ENCODE results near the gene ZMPSTE24.
"Not testable (repeated sequence)": the region's sequence is repeated elsewhere in the genome, so short reads cannot be mapped to it uniquely, and the experiment has no call there.

Gene ZMPSTE24

DNA sequence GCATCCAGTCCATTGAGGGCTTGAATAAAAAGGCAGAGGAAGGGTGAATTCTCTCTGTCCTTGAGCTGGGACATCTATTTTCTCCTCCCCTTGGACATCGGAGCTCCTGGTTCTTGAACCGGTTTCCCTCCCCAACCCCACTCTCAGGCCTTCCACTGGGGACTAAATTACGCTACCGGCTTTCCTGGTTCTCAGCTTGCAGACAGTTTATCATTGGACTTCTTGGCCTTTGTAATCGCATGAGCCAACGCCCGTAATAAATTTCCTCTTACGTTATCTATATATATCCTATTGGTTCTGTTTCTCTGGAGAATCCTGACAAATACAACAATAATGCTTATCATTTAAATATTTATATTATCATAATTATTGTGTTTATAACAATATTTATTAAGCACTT is 79.4 kb downstream of the ZMPSTE24 start:
- Histone ChIP-seq H3K27me3 (replicated peaks; ENCODE audit: control insufficient read depth, insufficient read depth, low read length) (no peaks in the 10 kb centered on the region), H3K36me3 (ENCODE audit: control insufficient read depth, insufficient read depth, low read length) (no peaks in the 10 kb centered on the region), H3K4me3 (replicated peaks; ENCODE audit: low read depth, low read length) (no peak overlapping the region)
- DNase-seq (ENCODE audit: extremely low read depth, insufficient read length), result no peak
- TF ChIP-seq, protein P1, sequence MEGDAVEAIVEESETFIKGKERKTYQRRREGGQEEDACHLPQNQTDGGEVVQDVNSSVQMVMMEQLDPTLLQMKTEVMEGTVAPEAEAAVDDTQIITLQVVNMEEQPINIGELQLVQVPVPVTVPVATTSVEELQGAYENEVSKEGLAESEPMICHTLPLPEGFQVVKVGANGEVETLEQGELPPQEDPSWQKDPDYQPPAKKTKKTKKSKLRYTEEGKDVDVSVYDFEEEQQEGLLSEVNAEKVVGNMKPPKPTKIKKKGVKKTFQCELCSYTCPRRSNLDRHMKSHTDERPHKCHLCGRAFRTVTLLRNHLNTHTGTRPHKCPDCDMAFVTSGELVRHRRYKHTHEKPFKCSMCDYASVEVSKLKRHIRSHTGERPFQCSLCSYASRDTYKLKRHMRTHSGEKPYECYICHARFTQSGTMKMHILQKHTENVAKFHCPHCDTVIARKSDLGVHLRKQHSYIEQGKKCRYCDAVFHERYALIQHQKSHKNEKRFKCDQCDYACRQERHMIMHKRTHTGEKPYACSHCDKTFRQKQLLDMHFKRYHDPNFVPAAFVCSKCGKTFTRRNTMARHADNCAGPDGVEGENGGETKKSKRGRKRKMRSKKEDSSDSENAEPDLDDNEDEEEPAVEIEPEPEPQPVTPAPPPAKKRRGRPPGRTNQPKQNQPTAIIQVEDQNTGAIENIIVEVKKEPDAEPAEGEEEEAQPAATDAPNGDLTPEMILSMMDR (IDR thresholded peaks at IDR 0.05; ENCODE audit: insufficient read depth, low read length, poor library complexity, severe bottlenecking), result no peak

DNA sequence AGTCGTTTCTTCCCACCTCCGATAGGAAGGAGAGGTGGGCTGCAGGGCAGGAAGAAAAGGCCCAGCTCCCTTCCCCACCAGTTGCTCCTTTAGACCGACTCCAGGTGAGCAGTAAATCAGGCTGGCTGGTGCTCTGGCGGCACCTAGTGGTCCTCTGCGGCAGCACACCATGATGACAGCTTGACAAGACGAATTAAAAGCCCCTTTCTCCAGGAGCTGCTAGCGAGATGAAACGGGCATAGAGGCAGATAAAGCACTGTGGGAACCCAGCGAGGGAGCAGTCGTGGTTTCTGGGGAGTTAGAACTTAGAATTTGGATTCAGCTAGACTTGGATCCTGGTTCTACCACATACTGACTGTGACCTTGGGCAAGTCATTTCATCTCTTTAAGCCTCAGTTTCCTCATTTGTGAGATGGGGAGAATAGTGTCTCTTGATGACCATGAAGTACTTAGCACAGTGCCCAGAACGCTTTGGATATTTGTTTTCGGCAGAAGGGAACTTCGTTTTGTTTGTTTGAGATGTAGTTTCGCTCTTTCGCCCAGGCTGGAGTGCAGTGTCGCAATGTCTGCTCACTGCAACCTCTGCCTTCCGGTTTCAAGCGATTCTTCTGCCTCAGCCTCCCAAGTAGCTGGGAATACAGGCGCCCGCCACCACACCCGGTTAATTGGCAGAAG is 80.8 kb downstream of the ZMPSTE24 start:
- TF ChIP-seq, protein P1 (IDR thresholded peaks at IDR 0.05; ENCODE audit: insufficient read depth, low read length, poor library complexity, severe bottlenecking), result peak; percentile 98
- peak; percentile 85 for DNase-seq (ENCODE audit: extremely low read depth, insufficient read length)
- H3K4me3 ChIP-seq (replicated peaks; ENCODE audit: low read depth, low read length), result no peak overlapping the region; the same call in 1 of the 2 replicates
- no peaks in the 10 kb centered on the region for H3K27me3 ChIP-seq (replicated peaks; ENCODE audit: control insufficient read depth, insufficient read depth, low read length)
- no peaks in the 10 kb centered on the region for H3K36me3 ChIP-seq (ENCODE audit: control insufficient read depth, insufficient read depth, low read length)

DNA sequence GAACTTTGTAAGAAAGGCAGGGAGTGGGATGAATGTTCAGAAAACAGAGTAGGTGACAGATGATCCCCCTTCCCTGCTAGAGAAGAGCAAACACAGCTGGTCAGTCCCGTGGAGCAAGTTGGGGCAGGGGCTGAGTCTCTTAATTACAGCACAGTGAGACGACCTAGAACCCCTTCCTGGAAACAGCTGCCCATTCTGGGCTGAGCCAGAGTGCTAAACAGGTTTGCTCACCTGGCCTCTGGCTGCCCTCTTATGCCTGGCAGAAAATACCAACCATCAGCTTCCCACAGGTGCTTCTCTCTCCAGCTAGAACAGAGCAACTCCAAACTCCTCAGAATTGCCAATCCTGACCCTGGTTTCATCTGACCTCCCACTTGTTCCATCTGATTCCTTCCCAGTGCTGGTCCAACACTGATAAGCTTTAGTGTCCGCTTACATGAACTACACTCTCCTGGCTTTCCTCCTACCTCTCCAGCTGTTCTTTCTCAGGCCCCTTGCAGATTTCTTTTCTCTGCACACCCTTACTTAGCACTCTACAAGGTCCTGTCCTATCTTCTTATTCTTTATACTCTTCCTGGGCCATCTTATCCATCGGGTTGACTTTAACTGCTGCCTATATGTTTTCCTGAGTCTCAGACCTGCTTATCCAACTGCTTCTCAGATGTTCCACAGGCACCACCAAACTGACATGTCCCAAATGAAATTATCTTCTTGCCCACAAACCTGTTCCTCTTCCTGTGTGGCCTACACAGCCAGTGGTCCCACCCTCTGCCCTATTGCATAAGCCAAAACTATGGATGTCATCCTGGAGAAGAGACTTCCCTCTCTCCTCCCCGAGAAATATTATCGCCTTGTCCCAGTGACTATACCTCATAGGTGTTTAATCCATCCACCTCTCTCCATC is 81.6 kb downstream of the ZMPSTE24 start:
- TF ChIP-seq, protein P1 (IDR thresholded peaks at IDR 0.05; ENCODE audit: insufficient read depth, low read length, poor library complexity, severe bottlenecking), result no peak
- no peak overlapping the region for H3K4me3 ChIP-seq (replicated peaks; ENCODE audit: low read depth, low read length)
- H3K36me3 ChIP-seq (ENCODE audit: control insufficient read depth, insufficient read depth, low read length), result no peaks in the 10 kb centered on the region
- DNase-seq (ENCODE audit: extremely low read depth, insufficient read length), result no peak
- no peaks in the 10 kb centered on the region for H3K27me3 ChIP-seq (replicated peaks; ENCODE audit: control insufficient read depth, insufficient read depth, low read length)

DNA sequence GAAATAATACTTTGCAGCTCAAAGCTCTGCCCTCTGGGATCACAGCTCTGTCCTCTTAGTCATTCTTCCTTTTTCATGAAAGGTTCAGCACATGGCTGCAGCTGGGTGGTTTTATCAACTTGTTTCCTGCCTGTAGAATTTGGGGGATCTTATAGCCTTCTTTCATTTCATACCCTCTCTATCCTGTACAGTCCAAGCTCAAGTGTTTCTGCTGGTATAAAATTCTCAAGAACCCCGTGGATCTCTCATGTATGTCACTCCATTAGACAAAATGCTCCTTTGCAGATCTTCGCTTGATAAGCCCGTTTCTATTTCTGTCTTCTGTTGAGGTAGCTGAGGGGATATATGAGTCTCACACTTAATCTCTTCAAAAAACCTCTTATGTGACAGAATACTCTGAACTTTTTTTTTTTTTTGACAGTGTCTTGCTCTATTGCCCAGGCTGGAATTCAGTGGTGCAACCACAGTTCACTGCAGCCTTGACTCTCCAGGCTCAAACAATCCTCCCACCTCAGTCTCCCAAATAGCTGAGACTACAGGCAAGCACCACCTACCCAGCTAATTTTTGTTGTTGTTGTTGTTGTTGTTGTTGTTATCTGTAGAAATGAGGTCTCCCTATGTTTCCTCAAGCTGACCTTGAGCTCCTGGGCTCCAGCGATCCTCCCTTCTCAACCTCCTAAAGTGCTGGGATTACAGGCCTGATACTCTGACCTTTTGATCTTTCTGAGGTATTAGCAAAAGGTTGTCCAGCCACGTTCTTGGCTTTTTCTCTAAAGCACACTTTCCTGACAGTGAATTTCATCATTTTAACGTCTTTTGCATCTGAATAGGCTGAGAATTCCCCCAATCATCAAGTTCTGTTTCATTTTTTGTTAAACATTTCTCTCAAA is 83.7 kb downstream of the ZMPSTE24 start:
- TF ChIP-seq, protein P1 (IDR thresholded peaks at IDR 0.05; ENCODE audit: insufficient read depth, low read length, poor library complexity, severe bottlenecking), result no peak
- Histone ChIP-seq H3K36me3 (ENCODE audit: control insufficient read depth, insufficient read depth, low read length) (no peaks in the 10 kb centered on the region), H3K27me3 (replicated peaks; ENCODE audit: control insufficient read depth, insufficient read depth, low read length) (no peaks in the 10 kb centered on the region), H3K4me3 (replicated peaks; ENCODE audit: low read depth, low read length) (no peak overlapping the region)
- peak; percentile 34 for DNase-seq (ENCODE audit: extremely low read depth, insufficient read length)

DNA sequence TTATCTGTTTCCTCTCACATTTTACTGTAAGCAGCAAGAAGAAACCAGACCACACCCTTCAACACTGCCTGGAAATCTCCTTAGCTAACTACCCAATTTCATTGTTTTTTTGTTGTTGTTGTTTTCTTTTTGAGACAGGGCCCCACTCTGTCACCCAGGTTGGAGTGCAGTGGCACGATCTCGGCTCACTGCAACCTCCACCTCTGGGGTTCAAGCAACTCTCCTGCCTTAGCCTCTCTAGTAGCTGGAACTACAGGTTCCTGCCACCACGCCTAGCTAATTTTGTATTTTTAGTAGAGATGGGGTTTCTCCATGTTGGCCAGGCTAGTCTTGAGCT is 84.3 kb downstream of the ZMPSTE24 start:
- H3K4me3 ChIP-seq (replicated peaks; ENCODE audit: low read depth, low read length); H3K27me3 ChIP-seq (replicated peaks; ENCODE audit: control insufficient read depth, insufficient read depth, low read length); H3K36me3 ChIP-seq (ENCODE audit: control insufficient read depth, insufficient read depth, low read length): not testable (repeated sequence)
- peak; percentile 30 for DNase-seq (ENCODE audit: extremely low read depth, insufficient read length)

Measured in GM06990 (cell line).